ENCODE data around the gene CPNE8. TPM values are rescaled to one million over a fixed set of nuclear protein-coding genes. Genes with fewer than 3 reads are reported as not detected.

Gene CPNE8
- total RNA-seq, 1 experiment from 2014 or later, result 41.4 TPM

- no peak for DNase-seq (ENCODE audit: extremely low read depth, low read depth)
Observed at GRCh38 chr12:38898001-38898684, 7.2 kb downstream of the CPNE8 start.

DNA sequence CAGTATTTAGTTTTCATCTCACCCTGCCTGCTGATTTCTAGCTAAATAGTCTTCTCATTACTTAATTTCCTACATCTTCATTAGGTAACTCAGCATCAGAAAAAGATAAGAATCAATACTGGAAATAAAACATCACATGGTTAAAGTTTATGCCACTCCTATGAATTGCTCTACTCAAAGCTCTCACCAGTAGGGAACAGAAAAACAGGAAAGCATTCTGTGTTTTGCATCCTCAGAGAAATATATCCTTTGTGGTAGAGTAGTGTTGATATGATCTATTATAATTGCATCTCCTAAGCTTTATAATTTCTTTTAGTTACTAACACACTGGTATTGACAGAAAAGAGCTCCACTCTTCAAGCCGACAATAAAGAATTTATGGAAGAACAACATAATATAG lies 9.9 kb downstream of the CPNE8 start:
- no peak for DNase-seq (ENCODE audit: extremely low read depth, low read depth)

- no peak for DNase-seq (ENCODE audit: extremely low read depth, low read depth)
Observed at GRCh38 chr12:38892976-38893375, 12.4 kb downstream of the CPNE8 start.

- no peak for DNase-seq (ENCODE audit: extremely low read depth, low read depth)
Observed at GRCh38 chr12:38892087-38892786, 13.2 kb downstream of the CPNE8 start.

DNA sequence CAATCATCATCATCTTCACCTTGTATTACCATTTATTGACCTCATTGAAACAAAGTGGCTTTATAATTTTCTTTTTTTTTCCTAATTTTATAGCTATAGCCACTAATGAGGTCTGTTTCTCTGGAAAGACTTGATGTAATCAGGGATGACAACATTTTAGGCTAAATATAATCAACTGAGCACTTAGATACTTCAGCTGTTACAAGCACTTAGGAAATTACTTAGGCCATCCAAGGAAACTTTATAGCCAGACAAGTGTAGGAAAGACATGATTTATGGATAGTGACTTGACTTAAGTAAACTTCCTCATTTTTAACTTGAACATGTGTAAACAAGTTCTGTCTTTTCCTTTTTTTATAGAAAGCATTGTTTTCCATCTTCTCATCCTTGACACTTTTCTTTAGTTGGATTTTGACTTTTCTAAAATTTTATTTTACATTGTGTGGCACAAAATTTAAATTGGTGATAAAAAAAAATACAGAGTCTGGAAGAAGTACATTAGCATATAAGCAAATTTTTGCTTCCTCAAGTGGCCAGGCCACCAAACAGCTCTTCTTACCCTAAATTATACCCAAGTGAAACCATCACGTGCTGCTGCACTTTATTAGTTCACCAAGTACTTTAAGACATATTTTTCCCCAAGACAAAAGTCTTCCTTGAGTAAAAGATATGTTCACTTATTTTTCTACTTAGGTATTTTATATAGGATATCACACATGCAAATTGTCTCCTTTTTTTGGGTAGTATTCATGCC lies 15.1 kb downstream of the CPNE8 start:
- DNase-seq (ENCODE audit: extremely low read depth, low read depth), result no peak

GRCh38 chr12:38889297-38889815 lies 16.0 kb downstream of the CPNE8 start:
- no peak for DNase-seq (ENCODE audit: extremely low read depth, low read depth)

GRCh38 chr12:38887770-38888169 lies 17.6 kb downstream of the CPNE8 start:
- DNase-seq (ENCODE audit: extremely low read depth, low read depth), result no peak

- no peak for DNase-seq (ENCODE audit: extremely low read depth, low read depth)
Observed at GRCh38 chr12:38886931-38887330, 18.5 kb downstream of the CPNE8 start.

DNA sequence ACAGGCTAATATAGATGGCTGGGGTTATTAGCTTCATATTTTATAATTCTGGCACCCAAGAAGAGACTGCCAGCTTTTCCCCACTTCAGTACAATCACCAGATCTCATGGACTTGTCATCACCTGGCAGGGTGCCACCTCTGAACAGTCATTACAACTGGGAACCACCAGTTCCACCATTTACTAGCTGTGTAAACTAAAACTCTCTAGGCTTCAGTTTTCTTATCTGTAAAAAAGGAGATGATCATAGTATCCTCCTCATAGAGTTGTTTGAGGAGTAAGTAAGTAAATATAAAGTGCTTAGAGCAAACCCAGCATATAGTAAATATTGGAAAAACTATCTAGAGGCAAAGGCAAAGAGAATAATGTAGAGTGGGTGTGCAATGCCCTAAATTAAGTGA lies 19.3 kb downstream of the CPNE8 start:
- no peak for DNase-seq (ENCODE audit: extremely low read depth, low read depth)

DNA sequence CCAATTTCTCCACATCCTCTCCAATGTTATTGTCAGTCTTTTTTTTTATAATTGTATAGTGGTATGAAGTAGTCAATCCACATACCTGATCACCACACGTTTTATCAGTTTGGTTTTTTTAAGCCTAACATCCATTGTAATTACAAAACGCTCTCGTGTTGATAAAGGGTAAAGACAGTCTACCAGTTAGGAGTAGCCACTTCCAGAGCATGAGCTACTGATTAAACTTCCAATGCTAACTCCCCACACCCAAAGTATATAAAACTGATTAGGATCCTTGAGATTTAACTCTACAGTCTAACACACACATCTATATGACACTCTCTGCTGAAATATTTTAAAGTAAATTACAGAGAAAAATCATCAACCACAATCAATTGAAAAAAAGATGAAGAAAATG lies 20.7 kb downstream of the CPNE8 start:
- no peak for DNase-seq (ENCODE audit: extremely low read depth, low read depth)

DNA sequence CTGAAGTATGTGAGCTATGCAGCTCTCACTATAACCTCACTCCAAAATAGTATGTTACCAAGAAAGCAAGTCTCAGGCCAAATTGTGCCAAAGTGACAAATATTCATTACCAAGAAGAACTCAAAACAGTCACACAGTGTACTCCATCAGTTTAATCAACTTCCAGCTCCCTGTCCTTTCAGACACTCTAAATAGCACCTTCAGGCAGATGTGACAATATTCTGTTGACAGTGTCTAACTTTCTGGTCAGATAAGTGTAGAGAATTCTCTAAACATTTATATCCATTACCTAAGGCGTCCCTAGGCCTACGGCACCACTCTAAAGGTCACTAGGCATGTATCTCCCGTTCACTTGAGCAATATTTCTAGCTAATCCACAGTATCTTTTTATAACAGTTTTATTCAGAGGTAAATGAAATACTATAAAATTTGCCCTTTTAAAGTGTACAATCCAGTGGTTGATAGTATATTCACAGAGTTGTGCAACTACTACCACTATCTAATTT lies 21.7 kb downstream of the CPNE8 start:
- DNase-seq (ENCODE audit: extremely low read depth, low read depth), result no peak

DNA sequence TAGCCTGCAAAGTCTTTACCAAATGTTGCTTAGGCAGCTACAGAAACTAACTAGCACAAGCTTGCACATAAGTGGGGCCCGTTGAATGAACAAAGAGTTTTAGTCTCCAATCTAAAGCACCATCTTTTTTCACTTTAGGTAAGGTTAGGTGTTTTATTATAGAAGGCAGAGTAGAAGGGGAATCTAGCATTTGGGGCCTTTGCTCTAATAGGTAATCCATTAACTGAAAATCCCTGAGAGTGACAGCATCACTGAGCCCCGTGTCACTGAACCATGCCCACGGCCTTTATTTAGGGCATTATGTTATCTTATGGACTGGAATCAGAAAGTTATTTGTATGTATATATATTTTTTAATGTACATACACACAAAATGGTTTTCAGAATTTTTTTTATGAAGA lies 25.1 kb downstream of the CPNE8 start:
- no peak for DNase-seq (ENCODE audit: extremely low read depth, low read depth)

DNA sequence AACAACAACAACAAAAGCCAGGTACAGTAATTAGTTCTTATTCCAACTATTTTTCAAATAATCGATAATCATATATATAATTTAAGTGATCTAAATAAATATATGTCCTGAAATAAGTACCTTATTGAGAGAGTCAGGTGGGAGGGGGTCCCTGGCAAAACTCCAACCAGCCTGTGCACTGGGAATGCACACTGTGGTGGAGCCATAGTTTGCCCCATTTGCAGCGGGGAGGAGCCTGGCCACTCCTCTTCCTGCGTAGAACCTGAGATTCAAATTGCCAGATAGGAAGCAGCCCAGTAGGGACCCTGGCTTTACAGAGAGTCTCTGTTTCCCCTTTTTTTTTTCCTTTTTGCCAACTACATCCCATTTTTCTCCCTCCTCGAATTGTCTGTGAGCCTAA lies 26.4 kb downstream of the CPNE8 start:
- DNase-seq (ENCODE audit: extremely low read depth, low read depth), result no peak

- no peak for DNase-seq (ENCODE audit: extremely low read depth, low read depth)
Observed at GRCh38 chr12:38878333-38878705, 27.1 kb downstream of the CPNE8 start.

DNA sequence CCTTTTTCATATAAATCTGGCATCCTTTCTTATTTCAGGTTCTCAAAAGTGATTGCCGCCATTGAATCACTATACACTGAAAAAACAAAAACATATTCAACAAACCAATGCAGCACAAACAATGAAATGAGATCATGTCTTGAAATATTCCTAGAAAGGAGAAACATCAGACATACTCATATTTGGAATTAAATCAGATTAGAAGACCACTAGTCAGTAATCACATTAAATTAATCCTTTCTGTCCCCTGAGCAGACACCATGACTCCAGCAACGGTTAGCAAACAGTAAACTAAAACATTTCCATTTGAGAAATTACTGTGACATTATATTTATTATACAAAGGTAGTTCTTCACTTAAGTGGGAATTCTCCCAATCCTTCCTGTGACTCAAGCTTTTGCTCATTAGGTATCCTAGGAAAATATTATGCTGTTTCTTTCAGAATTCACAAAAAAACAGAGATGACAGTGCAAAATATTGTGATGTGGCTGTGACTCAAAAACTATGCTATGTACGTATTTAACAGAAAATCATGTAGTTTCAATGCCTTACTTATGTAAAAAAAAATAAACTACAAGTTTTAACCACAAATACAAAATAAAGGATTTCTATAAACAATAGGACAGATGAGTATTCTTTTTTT lies 29.7 kb downstream of the CPNE8 start:
- no peak for DNase-seq (ENCODE audit: extremely low read depth, low read depth)

- no peak for DNase-seq (ENCODE audit: extremely low read depth, low read depth)
Observed at GRCh38 chr12:38872561-38872960, 32.8 kb downstream of the CPNE8 start.

DNA sequence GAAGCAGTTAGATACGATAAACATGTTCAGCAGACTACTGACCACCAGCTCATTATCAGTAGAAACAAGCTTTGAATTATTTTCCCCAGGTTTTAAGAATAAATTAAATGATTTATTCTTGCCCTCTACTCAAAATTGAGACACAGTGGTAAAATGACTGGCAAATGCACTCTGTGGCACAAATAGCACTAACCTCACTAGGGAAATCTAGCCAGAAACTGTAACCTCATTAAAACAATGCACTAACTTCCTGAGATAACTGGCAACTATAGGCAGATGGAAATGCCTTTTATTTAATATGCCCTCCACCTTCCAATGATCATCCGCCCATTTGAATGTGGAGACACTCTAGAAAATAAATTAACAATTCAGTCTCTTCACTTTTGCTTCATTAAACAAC lies 33.2 kb downstream of the CPNE8 start:
- no peak for DNase-seq (ENCODE audit: extremely low read depth, low read depth)

- DNase-seq (ENCODE audit: extremely low read depth, low read depth), result no peak
Observed at GRCh38 chr12:38869036-38869435, 36.4 kb downstream of the CPNE8 start.

- no peak for DNase-seq (ENCODE audit: extremely low read depth, low read depth)
Observed at GRCh38 chr12:38850461-38850860, 54.9 kb downstream of the CPNE8 start.

- DNase-seq (ENCODE audit: extremely low read depth, low read depth), result no peak
Observed at GRCh38 chr12:38847247-38847646, 58.1 kb downstream of the CPNE8 start.

DNA sequence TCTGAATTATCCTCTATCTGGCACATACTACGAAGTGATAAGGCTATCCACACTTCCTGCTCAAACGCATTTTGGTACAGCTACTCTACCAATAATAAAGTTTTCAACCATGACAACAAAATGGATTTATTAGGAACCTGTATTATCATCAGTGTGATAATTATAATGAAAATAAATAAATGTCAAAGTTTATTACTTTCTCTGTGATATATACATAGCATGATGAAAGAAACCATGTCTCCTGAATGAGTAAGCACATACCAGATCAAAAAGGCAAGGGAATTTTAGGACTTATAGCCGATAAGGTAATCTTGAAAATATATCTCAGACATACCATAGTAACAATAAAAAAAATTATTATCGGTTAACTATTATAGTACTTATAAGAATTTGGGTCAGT lies 61.1 kb downstream of the CPNE8 start:
- DNase-seq (ENCODE audit: extremely low read depth, low read depth), result no peak
